A673 (cell line): ENCODE results near the gene COMMD10.

Source experiments
- EZH2 ChIP-seq: fragments of 200-600 bp; sonication (generic); IDR thresholded peaks from 2 replicates; pipeline ENCODE4 v1.6.1; 2017; ENCODE audit warnings: borderline replicate concordance, low read depth, mild to moderate bottlenecking, mixed read lengths, antibody characterized with exemption, low read length; ENCODE audit not compliant: poor library complexity, severe bottlenecking
- TF ChIP-seq, protein P1 (sequence below): fragments of 300-800, 200-600 bp; sonication (generic); conservative IDR thresholded peaks from 2 replicates; pipeline ENCODE4 v1.5.1; 2017; ENCODE audit warnings: low read depth, mild to moderate bottlenecking, antibody characterized with exemption, low read length, moderate library complexity, mixed read lengths

DNA sequence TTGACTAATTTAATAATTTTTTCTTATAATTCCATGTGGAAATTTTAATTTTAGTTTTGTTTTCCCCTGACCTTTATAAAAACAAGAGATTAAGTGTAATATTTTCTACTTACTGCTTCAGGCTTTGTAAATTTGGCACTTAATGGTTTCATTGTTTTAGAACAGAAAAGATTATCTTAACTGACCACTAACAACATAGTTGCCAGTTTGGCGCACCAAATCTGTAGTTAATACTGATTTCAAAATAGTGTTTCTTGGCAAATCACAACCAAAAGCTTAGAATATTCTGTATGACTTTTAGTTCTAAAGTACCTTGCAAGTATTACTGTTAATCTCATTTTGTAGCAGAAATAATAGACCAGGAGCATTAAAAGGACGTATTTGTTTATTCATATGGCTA lies 124.3 kb downstream of the COMMD10 start:
- TF ChIP-seq, protein P1, sequence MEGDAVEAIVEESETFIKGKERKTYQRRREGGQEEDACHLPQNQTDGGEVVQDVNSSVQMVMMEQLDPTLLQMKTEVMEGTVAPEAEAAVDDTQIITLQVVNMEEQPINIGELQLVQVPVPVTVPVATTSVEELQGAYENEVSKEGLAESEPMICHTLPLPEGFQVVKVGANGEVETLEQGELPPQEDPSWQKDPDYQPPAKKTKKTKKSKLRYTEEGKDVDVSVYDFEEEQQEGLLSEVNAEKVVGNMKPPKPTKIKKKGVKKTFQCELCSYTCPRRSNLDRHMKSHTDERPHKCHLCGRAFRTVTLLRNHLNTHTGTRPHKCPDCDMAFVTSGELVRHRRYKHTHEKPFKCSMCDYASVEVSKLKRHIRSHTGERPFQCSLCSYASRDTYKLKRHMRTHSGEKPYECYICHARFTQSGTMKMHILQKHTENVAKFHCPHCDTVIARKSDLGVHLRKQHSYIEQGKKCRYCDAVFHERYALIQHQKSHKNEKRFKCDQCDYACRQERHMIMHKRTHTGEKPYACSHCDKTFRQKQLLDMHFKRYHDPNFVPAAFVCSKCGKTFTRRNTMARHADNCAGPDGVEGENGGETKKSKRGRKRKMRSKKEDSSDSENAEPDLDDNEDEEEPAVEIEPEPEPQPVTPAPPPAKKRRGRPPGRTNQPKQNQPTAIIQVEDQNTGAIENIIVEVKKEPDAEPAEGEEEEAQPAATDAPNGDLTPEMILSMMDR: no peak
- TF ChIP-seq EZH2: no peak
